Activated naive CD8-positive, alpha-beta T cell (primary cell): ENCODE measurements around the gene ZNF440.
"Not testable (repeated sequence)": the region's sequence is repeated elsewhere in the genome, so short reads cannot be mapped to it uniquely, and the experiment has no call there.

ENCODE experiments used
- H3K27ac Mint-ChIP-seq: one replicate; pipeline ENCODE4 v1.8.0; 2021; ENCODE audit warnings: mixed read lengths
- H3K27me3 Mint-ChIP-seq: one replicate; pipeline ENCODE4 v1.8.0; 2021; ENCODE audit warnings: mixed read lengths
- H3K36me3 Mint-ChIP-seq: one replicate; pipeline ENCODE4 v1.8.0; 2021; ENCODE audit warnings: mixed read lengths
- H3K4me1 Mint-ChIP-seq: one replicate; pipeline ENCODE4 v1.8.0; 2021; ENCODE audit warnings: low read depth, mixed read lengths
- H3K4me3 Mint-ChIP-seq: one replicate; pipeline ENCODE4 v1.8.0; 2021; ENCODE audit warnings: mild to moderate bottlenecking, mixed read lengths
- H3K9me3 Mint-ChIP-seq: one replicate; pipeline ENCODE4 v1.8.0; 2021; ENCODE audit warnings: low read depth, mixed read lengths

The ZNF440 gene

GRCh38 chr19:11848594-11849469 lies 34.8 kb downstream of the ZNF440 start, which contains the start of gene ZNF439:
Gene ZNF439, plus strand, starts transcription at chr19:11848726. Its CDS starts 142 bp downstream, at chr19:11848868.
- no peaks in the 10 kb centered on the region for H3K27me3 Mint-ChIP-seq

GRCh38 chr19:11850289-11850688 lies 36.2 kb downstream of the ZNF440 start:
- H3K27ac Mint-ChIP-seq, H3K27me3 Mint-ChIP-seq, H3K9me3 Mint-ChIP-seq: not testable (repeated sequence)
- H3K36me3 Mint-ChIP-seq: peaks cover 20% of the 10 kb centered on the region
- peak overlapping the region; percentile 92 for H3K4me3 Mint-ChIP-seq
- peaks cover 30% of the 10 kb centered on the region for H3K4me1 Mint-ChIP-seq

More at GRCh38 chr19:11848594-11849469, 34.8 kb downstream of the ZNF440 start, which contains the start of gene ZNF439:
- Mint-ChIP-seq H3K4me1 (peaks cover 30% of the 10 kb centered on the region), H3K27ac (peak within 1 kb of the TSS; percentile 83), H3K36me3 (peaks cover 12% of the 10 kb centered on the region), H3K4me3 (peak within 1 kb of the TSS; percentile 92), H3K9me3 (no peaks in the 10 kb centered on the region)

- Mint-ChIP-seq H3K4me1 (peaks cover 29% of the 10 kb centered on the region), H3K4me3 (no peak overlapping the region), H3K36me3 (peaks cover 46% of the 10 kb centered on the region), H3K27ac (no peak overlapping the region), H3K9me3 (peaks cover 4% of the 10 kb centered on the region), H3K27me3 (no peaks in the 10 kb centered on the region)
Observed at GRCh38 chr19:11853358-11853757, 39.3 kb downstream of the ZNF440 start.

- Mint-ChIP-seq H3K9me3 (peaks cover 5% of the 10 kb centered on the region), H3K4me3 (no peak overlapping the region), H3K36me3 (peaks cover 62% of the 10 kb centered on the region), H3K4me1 (peaks cover 6% of the 10 kb centered on the region), H3K27me3 (no peaks in the 10 kb centered on the region), H3K27ac (no peak overlapping the region)
Observed at GRCh38 chr19:11856596-11857250, 42.6 kb downstream of the ZNF440 start.

GRCh38 chr19:11860721-11861120 lies 46.6 kb downstream of the ZNF440 start:
- Mint-ChIP-seq H3K9me3 (peaks cover 7% of the 10 kb centered on the region), H3K36me3 (peaks cover 71% of the 10 kb centered on the region), H3K27me3 (no peaks in the 10 kb centered on the region), H3K4me1 (peaks cover 3% of the 10 kb centered on the region), H3K4me3 (no peak overlapping the region), H3K27ac (no peak overlapping the region)

GRCh38 chr19:11861301-11861700 lies 47.2 kb downstream of the ZNF440 start:
- Mint-ChIP-seq H3K27me3 (no peaks in the 10 kb centered on the region), H3K27ac (no peak overlapping the region), H3K9me3 (peaks cover 10% of the 10 kb centered on the region), H3K4me3 (no peak overlapping the region), H3K36me3 (peaks cover 70% of the 10 kb centered on the region), H3K4me1 (no peaks in the 10 kb centered on the region)

GRCh38 chr19:11867766-11868165 lies 53.7 kb downstream of the ZNF440 start:
- H3K4me3 Mint-ChIP-seq, H3K4me1 Mint-ChIP-seq, H3K27me3 Mint-ChIP-seq, H3K27ac Mint-ChIP-seq: not testable (repeated sequence)
- Mint-ChIP-seq H3K9me3 (peaks cover 23% of the 10 kb centered on the region), H3K36me3 (peaks cover 59% of the 10 kb centered on the region)

GRCh38 chr19:11868188-11868587 lies 54.1 kb downstream of the ZNF440 start:
- no peaks in the 10 kb centered on the region for H3K27me3 Mint-ChIP-seq
- no peaks in the 10 kb centered on the region for H3K4me1 Mint-ChIP-seq
- H3K4me3 Mint-ChIP-seq: no peak overlapping the region
- H3K27ac Mint-ChIP-seq: no peak overlapping the region
- H3K9me3 Mint-ChIP-seq: peaks cover 21% of the 10 kb centered on the region
- H3K36me3 Mint-ChIP-seq: peaks cover 57% of the 10 kb centered on the region

- Mint-ChIP-seq H3K4me3 (no peak overlapping the region), H3K36me3 (peaks cover 26% of the 10 kb centered on the region), H3K27me3 (no peaks in the 10 kb centered on the region), H3K27ac (no peak overlapping the region), H3K4me1 (no peaks in the 10 kb centered on the region), H3K9me3 (peaks cover 18% of the 10 kb centered on the region)
Observed at GRCh38 chr19:11872624-11873023, 58.6 kb downstream of the ZNF440 start.

- peaks cover 15% of the 10 kb centered on the region for H3K36me3 Mint-ChIP-seq
- no peak overlapping the region for H3K27ac Mint-ChIP-seq
- no peak overlapping the region for H3K4me3 Mint-ChIP-seq
- H3K4me1 Mint-ChIP-seq: no peaks in the 10 kb centered on the region
- no peaks in the 10 kb centered on the region for H3K27me3 Mint-ChIP-seq
- peaks cover 11% of the 10 kb centered on the region for H3K9me3 Mint-ChIP-seq
Observed at GRCh38 chr19:11873762-11874161, 59.7 kb downstream of the ZNF440 start.

GRCh38 chr19:11879687-11880266 lies 65.7 kb downstream of the ZNF440 start:
- H3K9me3 Mint-ChIP-seq, H3K27ac Mint-ChIP-seq, H3K4me3 Mint-ChIP-seq, H3K4me1 Mint-ChIP-seq, H3K27me3 Mint-ChIP-seq, H3K36me3 Mint-ChIP-seq: not testable (repeated sequence)

- Mint-ChIP-seq H3K27ac (no peak overlapping the region), H3K36me3 (no peaks in the 10 kb centered on the region), H3K4me1 (peaks cover 2% of the 10 kb centered on the region), H3K9me3 (no peaks in the 10 kb centered on the region), H3K27me3 (no peaks in the 10 kb centered on the region), H3K4me3 (no peak overlapping the region)
Observed at GRCh38 chr19:11880598-11880997, 66.5 kb downstream of the ZNF440 start.

- no peak overlapping the region for H3K4me3 Mint-ChIP-seq
- no peaks in the 10 kb centered on the region for H3K27me3 Mint-ChIP-seq
- H3K4me1 Mint-ChIP-seq: peaks cover 2% of the 10 kb centered on the region
- no peak overlapping the region for H3K27ac Mint-ChIP-seq
- H3K9me3 Mint-ChIP-seq: no peaks in the 10 kb centered on the region
- H3K36me3 Mint-ChIP-seq: no peaks in the 10 kb centered on the region
Observed at GRCh38 chr19:11881151-11881800, 67.2 kb downstream of the ZNF440 start.

- no peak overlapping the region for H3K4me3 Mint-ChIP-seq
- H3K4me1 Mint-ChIP-seq: peaks cover 6% of the 10 kb centered on the region
- no peak overlapping the region for H3K27ac Mint-ChIP-seq
- no peaks in the 10 kb centered on the region for H3K36me3 Mint-ChIP-seq
- no peaks in the 10 kb centered on the region for H3K9me3 Mint-ChIP-seq
- no peaks in the 10 kb centered on the region for H3K27me3 Mint-ChIP-seq
Observed at GRCh38 chr19:11882606-11883005, 68.5 kb downstream of the ZNF440 start.
